Psoas muscle (tissue), 8 donors: ENCODE results near the gene ZBTB7C. TPM values are rescaled to one million over a fixed set of nuclear protein-coding genes. Genes with fewer than 3 reads are reported as not detected.

Source experiments
- ATAC-seq, 4 donors: fragments of 200-7000 bp; cut with Tn5 transposase; one replicate each; pipeline ENCODE4 v1.9.1; 2020; ENCODE audit warnings: moderate library complexity in 3 of 4, mild to moderate bottlenecking in 2 of 4
- DNase-seq, 2 donors: peaks; one replicate each; pipeline ENCODE4 v3.0.0-alpha.2; 2020
- H3K27ac ChIP-seq: fragments of 200-600 bp; one replicate; pipeline ENCODE4 v1.8.0; 2022
- H3K27me3 ChIP-seq, 3 donors: fragments of 200-600 bp in 1 of 3; one replicate each; pipeline versions ENCODE4 v1.6.1 to v1.8.0; 2013 to 2022; ENCODE audit warnings: low read length in 2 of 3, mild to moderate bottlenecking in 2 of 3, moderate library complexity in 1 of 3; ENCODE audit not compliant: insufficient read depth in 3 of 3
- H3K36me3 ChIP-seq, 2 donors: fragments of 200-600 bp in 1 of 2; one replicate each; pipeline versions ENCODE4 v1.6.1 to v1.8.0; 2013 to 2022; ENCODE audit warnings: low read depth in 1 of 2, mild to moderate bottlenecking in 1 of 2, moderate library complexity in 1 of 2; ENCODE audit not compliant: insufficient read depth in 1 of 2
- H3K4me1 ChIP-seq: fragments of 200-600 bp; one replicate; pipeline ENCODE4 v1.8.0; 2022
- H3K4me3 ChIP-seq: fragments of 200-600 bp; one replicate; pipeline ENCODE4 v1.8.0; 2022; ENCODE audit warnings: mild to moderate bottlenecking
- H3K9me3 ChIP-seq: fragments of 200-600 bp; one replicate; pipeline ENCODE4 v1.8.0; 2022
- CTCF ChIP-seq: fragments of 200-600 bp; IDR thresholded peaks from one replicate; pipeline ENCODE4 v1.8.0; 2022; ENCODE audit warnings: antibody characterized with exemption
- WGBS, 3 donors: extraction: QIAGEN DNeasy Blood & Tissue Kit; methylation state at CpG; one replicate each; pipeline versions ENCODE4 v1.1.6 to v1.1.7; 2013; 5-methylcytosine and 5-hydroxymethylcytosine counted together
- intact Hi-C, 2 donors: fragments of 100-400 bp; cut with DNase I; formaldehyde crosslinking; loops; one replicate each; pipeline versions ENCODE4 v1.11.0 to v1.14.2; 2022
- polyA plus RNA-seq, 3 donors: library from polyadenylated mRNA; stranded (reverse); fragments of 200-250 nt; gene quantifications; one replicate each; pipeline ENCODE4 v1.2.3, GENCODE V29; 2013
- total RNA-seq, 4 donors: library from RNA; stranded (reverse); fragmentation: NEBNext Ultra II Directional in 2 of 4; extraction: Animal tissue kit (Norgen Biotek cat#: 25700) in 2 of 4; gene quantifications; one replicate each; pipeline versions ENCODE4 v1.2.1 to v1.2.4, GENCODE V29; 2021 to 2023
- donor health status: healthy with polysubstance abuse.
- donor health status: DM: no; HTN: no; CAD: no; lungs with moderate emphysema.
- donor health status: Bipolar disorder and iron deficiency.
- donor health status: healthy.
- donor health status: DM: yes; HTN: yes; CAD: no.
- donor health status: DM: no; HTN: no; CAD: no.
- donor health status: DM: no; HTN: no; CAD: no.
- donor health status: DM: yes; HTN: yes; CAD: no.

ZBTB7C gene
- total and polyA plus RNA-seq, 7 donors: 0.34 to 2.9 (median 0.78) TPM

- Histone ChIP-seq H3K36me3 (no peaks in the 10 kb centered on the region), H3K4me3 (no peak overlapping the region), H3K9me3 (no peaks in the 10 kb centered on the region), H3K27me3 (no peaks in the 10 kb centered on the region), H3K27ac (no peak overlapping the region), H3K4me1 (peaks cover 3% of the 10 kb centered on the region)
- TF ChIP-seq CTCF: no peak
- WGBS, 3 donors: 72 to 85% (median 80%) methylated on average over 7 of the region's 7 CpGs
- DNase-seq: no peak
- ATAC-seq: no peak
- intact Hi-C loops: no loop called here
Measured at GRCh38 chr18:48074929-48075706, 334.1 kb downstream of the ZBTB7C start.

GRCh38 chr18:48073211-48073930, 335.8 kb downstream of the ZBTB7C start:
- Histone ChIP-seq H3K9me3 (no peaks in the 10 kb centered on the region), H3K4me3 (no peak overlapping the region), H3K27me3 (no peaks in the 10 kb centered on the region), H3K36me3 (no peaks in the 10 kb centered on the region), H3K4me1 (peaks cover 3% of the 10 kb centered on the region), H3K27ac (no peak overlapping the region)
- ATAC-seq: peak in 3 of 4 donors; percentile 29 to 52 (median 43)
- no peak for TF ChIP-seq CTCF
- DNase-seq: peak in 1 of 2 donors; percentile 30
- intact Hi-C loops: no loop called here
- 61 to 67% (median 67%) methylated on average over 12 to 15 of the region's 15 CpGs for WGBS, 3 donors

GRCh38 chr18:48072428-48073204, 336.6 kb downstream of the ZBTB7C start:
- intact Hi-C loops: no loop called here
- ATAC-seq (peak in 3 of 4 donors; percentile 26 to 38 (median 33)), DNase-seq (peak in 1 of 2 donors; percentile 26)
- Histone ChIP-seq H3K4me1 (peaks cover 3% of the 10 kb centered on the region), H3K9me3 (no peaks in the 10 kb centered on the region), H3K27ac (peak overlapping the region; percentile 23), H3K27me3 (no peaks in the 10 kb centered on the region), H3K4me3 (no peak overlapping the region), H3K36me3 (no peaks in the 10 kb centered on the region)
- no peak for TF ChIP-seq CTCF
- WGBS, 3 donors: 45 to 50% (median 46%) methylated on average over 18 of the region's 18 CpGs

- Histone ChIP-seq H3K27me3 (no peaks in the 10 kb centered on the region), H3K4me1 (peaks cover 3% of the 10 kb centered on the region), H3K4me3 (no peak overlapping the region), H3K9me3 (no peaks in the 10 kb centered on the region), H3K36me3 (no peaks in the 10 kb centered on the region), H3K27ac (no peak overlapping the region)
- WGBS, 3 donors: 96 to 98% (median 96%) methylated on average over 11 of the region's 11 CpGs
- intact Hi-C loops: no loop called here
- no peak for TF ChIP-seq CTCF
- ATAC-seq (no peak), DNase-seq (no peak)
Measured at GRCh38 chr18:48068916-48069445, 340.2 kb downstream of the ZBTB7C start.
